ENCODE data around the gene PNMA8C. TPM values are rescaled to one million over a fixed set of nuclear protein-coding genes. Genes with fewer than 3 reads are reported as not detected.

Gene PNMA8C
- total and polyA plus RNA-seq, 2 donors (not counting 3 experiments of a cell fraction or from before 2014, with no cell fraction given), result not detected

GRCh38 chr19:46454244-46454643, 25.5 kb upstream of the PNMA8C start:
- intact Hi-C loops (cut with micrococcal nuclease), result no loop called here
- no peak overlapping the region for H3K4me2 ChIP-seq (ENCODE audit: insufficient read depth, low read length)
- DNase-seq (ENCODE audit: low read depth, low spot score) (no peak), FAIRE-seq (no peak)
- H3K9me3 ChIP-seq (replicated peaks; ENCODE audit: control insufficient read depth, insufficient read depth, low read length), result no peaks in the 10 kb centered on the region
- no peaks in the 10 kb centered on the region for H4K20me1 ChIP-seq (replicated peaks; ENCODE audit: control insufficient read depth, extremely low read depth, insufficient read depth, low read length)
- POLR2A ChIA-PET, result no interaction called here
- H3K4me1 ChIP-seq (ENCODE audit: control insufficient read depth, extremely low read depth, insufficient read depth, low read length), result no peaks in the 10 kb centered on the region
- no peaks in the 10 kb centered on the region for H3K36me3 ChIP-seq (ENCODE audit: control insufficient read depth in 2 of 2, extremely low read depth in 1 of 2, insufficient read depth in 2 of 2, low read length in 2 of 2)
- CTCF ChIA-PET, result interaction anchor here (1.0 kb wide), 1 partner anchor 19 kb away, joined by 3 read pairs; no protein-coding TSS in a partner anchor
- no peak overlapping the region for H3K9ac ChIP-seq (replicated peaks; ENCODE audit: extremely low read depth, insufficient read depth, low read length)
- no peak overlapping the region for H3K4me3 ChIP-seq (replicated peaks in 1 of 3; ENCODE audit: insufficient read depth in 1 of 3, low read depth in 1 of 3, low read length in 3 of 3)
- dilution Hi-C loops (cut with MboI; ENCODE audit: extremely low pct_ligation_motif_present, low sequenced_read_pairs), result no loop called here
- no TSS peak for BruUV-seq (replicated peaks)
- TF ChIP-seq FOS (IDR thresholded peaks at IDR 0.05; ENCODE audit: borderline replicate concordance, insufficient read depth, low read length) (no peak), GATA2 (IDR thresholded peaks at IDR 0.05; ENCODE audit: insufficient read depth, insufficient read length, low read depth, low read length) (no peak), CTCF (IDR thresholded peaks at IDR 0.05; ENCODE audit: extremely low read depth in 1 of 2, insufficient read depth in 1 of 2, low read depth in 1 of 2, low read length in 2 of 2) (no peak), MYC (IDR thresholded peaks at IDR 0.05; ENCODE audit: low read depth, low read length) (no peak), EZH2 (IDR thresholded peaks at IDR 0.05; ENCODE audit: borderline replicate concordance, low read depth, low read length, severe bottlenecking) (no peak), POLR2AphosphoS5 (IDR thresholded peaks at IDR 0.05; ENCODE audit: insufficient read depth, low read depth, low read length) (no peak), JUN (IDR thresholded peaks at IDR 0.05; ENCODE audit: borderline replicate concordance, insufficient read depth, insufficient read length, low read depth) (no peak), POLR2A (IDR thresholded peaks at IDR 0.05; ENCODE audit: low read depth, low read length) (no peak)
- TF ChIP-seq, protein P1, sequence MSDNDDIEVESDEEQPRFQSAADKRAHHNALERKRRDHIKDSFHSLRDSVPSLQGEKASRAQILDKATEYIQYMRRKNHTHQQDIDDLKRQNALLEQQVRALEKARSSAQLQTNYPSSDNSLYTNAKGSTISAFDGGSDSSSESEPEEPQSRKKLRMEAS (IDR thresholded peaks at IDR 0.05; ENCODE audit: insufficient read depth, insufficient read length), result no peak
- H2AFZ ChIP-seq (ENCODE audit: low read depth, low read length), result no peak overlapping the region
- peaks cover 2 to 9% of the 10 kb centered on the region in 2 experiments for H3K27me3 ChIP-seq (ENCODE audit: control insufficient read depth in 2 of 2, insufficient read depth in 2 of 2, low read length in 2 of 2)
- H3K9me1 ChIP-seq (replicated peaks; ENCODE audit: control insufficient read depth, extremely low read depth, insufficient read depth, low read length), result no peaks in the 10 kb centered on the region
- H3K27ac ChIP-seq (ENCODE audit: insufficient read depth, low read depth, low read length), result no peak overlapping the region
- no peaks in the 10 kb centered on the region for H3K79me2 ChIP-seq (ENCODE audit: control insufficient read depth, insufficient read depth, low read length)
